ENCODE data around the gene TRH.
"Not testable (repeated sequence)": the region's sequence is repeated elsewhere in the genome, so short reads cannot be mapped to it uniquely, and the experiment has no call there.

Gene TRH

DNA sequence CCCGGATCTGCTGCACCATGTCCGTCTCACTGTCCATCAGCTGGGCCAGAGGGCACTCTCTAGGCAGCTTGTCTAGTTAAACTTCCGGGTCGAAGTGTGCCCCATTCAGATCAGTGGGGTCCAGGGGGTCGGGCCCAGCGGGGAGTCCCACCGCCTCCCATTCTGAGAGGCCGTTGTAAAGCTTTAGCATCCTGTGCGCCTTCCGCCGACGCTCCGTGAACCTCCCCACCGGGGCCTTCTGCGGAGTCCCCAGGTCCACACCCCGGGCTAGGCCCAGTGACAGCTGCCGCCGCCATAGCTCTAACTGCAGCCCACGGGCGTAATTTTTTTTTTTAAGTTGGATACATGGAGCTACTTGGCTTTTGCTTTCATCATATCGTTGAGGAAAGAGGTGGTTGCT, 38.7 kb downstream of the TRH start:
- DNase-seq = not testable (repeated sequence)

DNA sequence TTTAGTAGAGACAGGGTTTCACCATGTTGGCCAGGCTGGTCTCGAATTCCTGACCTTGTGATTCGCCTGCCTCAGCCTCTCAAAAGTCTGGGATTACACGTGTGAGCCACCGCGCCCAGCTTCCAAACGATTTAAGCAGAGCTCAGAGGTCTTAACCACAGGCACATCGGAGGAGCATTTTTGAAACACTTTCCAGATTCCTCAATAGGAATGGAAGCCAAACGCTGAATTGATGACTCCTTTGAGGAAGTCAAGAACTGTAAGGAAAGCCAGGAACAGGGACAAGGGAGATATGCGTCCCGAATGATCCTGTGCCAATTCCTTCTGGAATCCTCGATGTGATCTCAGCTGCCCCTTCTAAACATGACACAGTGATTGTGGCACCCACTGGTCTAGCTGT, 40.0 kb downstream of the TRH start:
- DNase-seq = peak; percentile 79

DNA sequence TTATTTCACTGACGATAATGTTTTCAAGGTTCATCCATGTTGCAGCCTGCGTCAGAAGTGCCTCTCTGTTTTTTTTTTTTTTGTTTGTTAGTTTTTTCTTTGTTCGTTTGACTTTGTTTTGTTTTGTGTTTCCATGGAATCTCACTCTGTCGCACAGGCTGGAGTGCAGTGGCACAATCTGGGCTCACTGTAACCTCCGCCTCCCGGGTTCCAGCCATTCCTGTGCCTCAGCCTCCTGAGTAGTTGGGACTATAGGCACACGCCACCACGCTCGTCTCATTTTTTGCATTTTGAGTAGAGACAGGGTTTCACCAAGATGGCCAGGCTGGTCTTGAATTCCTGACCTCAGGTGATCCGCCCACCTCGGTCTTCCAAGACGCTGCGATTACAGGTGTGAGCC, 43.1 kb downstream of the TRH start:
- DNase-seq = not testable (repeated sequence)

DNA sequence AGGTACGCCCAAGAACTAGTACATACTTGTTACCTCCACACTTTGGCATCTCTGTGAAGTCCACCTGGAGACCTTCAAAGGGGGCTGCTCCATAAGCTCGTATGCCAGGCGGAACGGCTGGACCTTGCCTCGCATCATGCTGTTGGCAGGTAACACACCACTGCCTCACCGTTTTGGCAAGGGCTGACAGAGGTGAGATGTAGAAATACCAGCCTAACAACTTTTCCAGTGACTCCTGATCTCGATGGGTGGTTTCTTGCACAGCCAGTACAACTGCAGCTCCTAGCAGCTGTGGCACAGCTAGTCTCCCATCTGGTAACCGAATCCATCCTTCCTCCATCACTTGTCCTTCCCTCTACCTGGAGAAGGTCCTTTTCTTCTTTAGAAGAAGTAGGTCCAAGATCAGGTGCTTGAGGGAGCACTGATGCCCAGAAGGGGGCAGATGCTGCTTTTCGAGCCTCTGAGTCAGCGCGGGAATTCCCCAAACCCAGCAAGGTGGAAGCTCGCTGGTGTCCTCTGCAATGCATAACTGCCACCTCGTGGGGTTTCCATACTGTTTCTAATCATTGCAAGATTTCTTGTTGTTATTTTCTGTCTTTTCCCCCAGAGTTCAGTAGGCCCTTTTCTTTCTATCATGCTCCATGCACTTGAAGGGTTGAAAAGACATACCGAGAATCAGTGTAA, 51.8 kb downstream of the TRH start:
- not testable (repeated sequence) for DNase-seq

DNA sequence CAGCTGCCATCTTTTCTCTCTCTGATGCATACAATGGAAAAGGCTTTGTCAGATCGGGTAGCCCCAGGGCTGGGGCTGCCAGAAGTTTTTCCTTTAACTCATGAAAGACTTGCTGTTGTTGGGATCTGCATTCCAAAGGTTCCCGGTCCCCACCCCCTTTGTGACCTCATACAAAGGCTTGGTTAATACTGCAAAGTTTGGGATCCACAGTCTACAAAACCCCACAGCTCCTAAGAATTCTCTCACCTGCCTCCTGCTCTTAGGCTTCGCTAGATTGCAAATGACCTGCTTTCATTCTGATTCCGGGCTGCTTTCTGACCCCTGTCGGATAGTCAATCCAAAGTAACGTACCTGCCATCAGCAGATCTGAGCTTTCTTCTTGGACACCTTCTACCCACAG, 52.9 kb downstream of the TRH start:
- not testable (repeated sequence) for DNase-seq
